ENCODE data around the gene AP3S2.
"Not testable (repeated sequence)": the region's sequence is repeated elsewhere in the genome, so short reads cannot be mapped to it uniquely, and the experiment has no call there.

AP3S2 gene

GRCh38 chr15:89799918-89800498, 93.8 kb downstream of the AP3S2 start:
- DNase-seq (ENCODE audit: low spot score) = no peak

- DNase-seq (ENCODE audit: low spot score) = no peak
Measured at GRCh38 chr15:89799011-89799911, 94.5 kb downstream of the AP3S2 start.

DNA sequence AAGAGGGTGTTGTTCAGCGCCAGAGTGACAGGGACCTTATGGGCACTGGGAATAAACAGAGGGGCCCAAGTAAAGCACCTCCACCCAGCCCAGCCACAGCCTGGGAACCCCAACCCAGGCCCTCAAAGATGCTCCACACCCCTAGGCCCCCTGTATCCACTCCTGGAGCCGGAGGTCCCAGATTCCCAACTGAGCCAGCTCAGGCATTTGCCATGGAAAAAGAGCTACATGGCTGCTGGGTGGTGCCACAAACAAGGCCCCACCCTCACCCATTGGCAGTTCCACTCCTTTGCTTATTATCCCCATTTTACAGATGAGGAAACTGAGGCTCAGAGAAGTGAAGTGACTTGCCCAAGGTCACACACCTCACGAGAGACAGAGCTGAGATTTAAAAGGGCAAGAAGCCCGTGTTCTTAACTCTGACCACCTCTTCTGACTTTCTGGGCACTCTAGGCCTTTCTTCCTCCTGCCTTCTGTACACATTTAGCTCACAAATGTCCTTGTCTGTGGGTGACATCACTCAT, 96.1 kb downstream of the AP3S2 start:
- DNase-seq (ENCODE audit: low spot score) = no peak

GRCh38 chr15:89795996-89796395, 97.8 kb downstream of the AP3S2 start:
- DNase-seq (ENCODE audit: low spot score) = no peak

GRCh38 chr15:89794627-89795241, 99.1 kb downstream of the AP3S2 start:
- no peak for DNase-seq (ENCODE audit: low spot score)

DNA sequence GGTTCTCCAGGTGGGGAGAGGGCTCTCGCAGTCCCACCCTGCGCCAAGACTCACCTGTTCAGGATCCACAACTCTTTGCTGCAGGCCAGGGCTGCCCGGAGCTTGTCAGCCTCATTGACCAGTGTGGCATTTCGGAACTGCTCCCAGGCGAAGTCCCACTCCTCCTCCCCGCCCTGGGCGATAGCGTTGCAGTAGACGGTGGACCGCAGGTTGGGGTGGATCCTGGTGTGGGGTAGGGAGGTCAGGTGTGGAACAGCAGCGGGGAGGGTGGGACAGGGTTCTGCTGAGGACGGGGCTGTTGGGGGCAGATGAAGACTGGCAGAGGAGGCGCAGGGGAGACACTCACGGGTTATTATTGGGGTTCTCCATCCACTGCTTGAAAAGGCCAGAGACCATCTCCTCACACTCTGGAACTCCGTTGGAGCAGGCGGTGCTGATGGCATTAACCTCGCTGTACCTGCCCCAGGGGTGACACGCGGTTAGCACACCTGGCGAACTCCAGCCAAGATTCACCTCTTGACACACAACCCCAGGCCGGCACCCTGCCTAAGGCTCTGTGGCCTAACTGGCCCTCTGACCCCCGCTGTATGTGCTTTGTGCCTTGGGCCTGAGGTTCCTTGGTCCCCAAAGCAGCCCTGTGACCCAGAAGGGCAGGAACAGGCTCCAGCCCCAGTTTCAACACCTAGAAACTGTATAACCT, 101.5 kb downstream of the AP3S2 start:
- no peak for DNase-seq (ENCODE audit: low spot score)

DNA sequence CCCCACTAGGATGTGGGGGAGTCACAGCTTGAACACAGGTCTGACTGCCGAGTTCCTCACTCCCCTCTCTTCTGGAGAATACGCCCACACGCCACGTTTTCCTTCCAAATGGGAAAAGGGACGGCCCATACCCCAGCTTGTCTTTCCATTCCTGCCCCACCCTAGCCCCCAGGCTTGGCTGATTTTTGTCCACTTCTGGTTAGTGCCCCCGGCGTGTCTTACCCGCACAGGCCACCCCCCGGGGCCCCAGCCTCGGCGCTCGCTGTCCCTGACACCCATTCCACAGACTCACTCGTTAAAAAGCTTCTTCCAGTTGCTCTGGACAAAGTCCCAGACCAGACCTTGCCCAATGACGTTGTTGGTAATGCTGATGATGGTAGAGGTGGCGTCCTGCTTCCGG, 103.1 kb downstream of the AP3S2 start:
- no peak for DNase-seq (ENCODE audit: low spot score)

GRCh38 chr15:89790206-89790605, 103.6 kb downstream of the AP3S2 start:
- no peak for DNase-seq (ENCODE audit: low spot score)

DNA sequence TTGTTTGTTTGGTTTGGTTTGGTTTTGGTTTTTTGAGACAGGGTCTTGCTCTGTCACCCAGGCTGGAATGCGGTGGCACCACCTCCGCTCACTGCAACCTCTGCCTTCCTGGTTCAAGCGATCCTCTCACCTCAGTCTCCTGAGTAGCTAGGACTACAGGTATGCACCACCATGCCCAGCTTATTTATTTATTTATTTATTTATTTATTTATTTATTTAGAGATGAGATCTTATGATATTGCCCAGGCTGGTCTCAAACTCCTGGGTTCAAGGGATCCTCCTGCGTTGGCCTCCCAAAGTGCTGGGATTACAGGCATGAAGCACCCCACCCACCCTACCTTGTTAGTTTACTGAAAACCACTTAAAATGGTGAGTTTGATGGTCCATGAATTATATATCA, 105.2 kb downstream of the AP3S2 start:
- not testable (repeated sequence) for DNase-seq (ENCODE audit: low spot score)

DNA sequence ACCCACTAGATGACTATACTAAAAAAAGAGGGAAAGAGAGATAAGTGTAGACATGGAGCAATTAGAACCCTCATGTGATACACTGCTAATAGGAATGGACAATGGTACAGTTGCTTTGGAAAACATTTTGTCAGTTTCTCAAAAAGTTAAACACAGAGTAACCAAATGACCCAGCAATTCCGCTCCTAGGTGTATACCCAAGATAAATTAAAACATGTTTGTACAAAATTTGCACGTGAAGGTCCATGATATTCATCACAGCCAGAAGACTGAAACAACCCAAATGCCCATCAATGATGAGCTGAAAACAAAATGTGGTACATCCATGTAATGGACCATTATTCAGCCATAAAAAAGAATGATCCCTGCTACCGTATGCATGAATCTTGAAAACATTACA, 105.8 kb downstream of the AP3S2 start:
- DNase-seq (ENCODE audit: low spot score) = no peak

DNA sequence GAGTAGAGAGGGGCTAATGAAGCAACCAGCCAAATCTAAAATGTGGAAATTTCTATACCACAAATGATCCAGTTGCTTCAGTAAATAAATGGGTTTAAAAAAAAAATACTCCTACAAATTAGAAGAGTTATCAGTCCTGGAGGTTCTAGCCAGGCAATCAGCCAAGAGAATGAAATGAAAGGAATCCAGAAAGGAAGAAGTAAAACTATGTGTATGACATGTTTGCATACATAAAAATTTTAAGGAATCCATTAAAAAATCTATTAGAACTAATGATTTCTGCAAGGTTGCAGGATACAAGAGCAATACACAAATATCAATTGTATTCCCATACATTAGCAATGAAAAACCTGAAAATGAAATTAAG, 108.0 kb downstream of the AP3S2 start:
- no peak for DNase-seq (ENCODE audit: low spot score)

DNA sequence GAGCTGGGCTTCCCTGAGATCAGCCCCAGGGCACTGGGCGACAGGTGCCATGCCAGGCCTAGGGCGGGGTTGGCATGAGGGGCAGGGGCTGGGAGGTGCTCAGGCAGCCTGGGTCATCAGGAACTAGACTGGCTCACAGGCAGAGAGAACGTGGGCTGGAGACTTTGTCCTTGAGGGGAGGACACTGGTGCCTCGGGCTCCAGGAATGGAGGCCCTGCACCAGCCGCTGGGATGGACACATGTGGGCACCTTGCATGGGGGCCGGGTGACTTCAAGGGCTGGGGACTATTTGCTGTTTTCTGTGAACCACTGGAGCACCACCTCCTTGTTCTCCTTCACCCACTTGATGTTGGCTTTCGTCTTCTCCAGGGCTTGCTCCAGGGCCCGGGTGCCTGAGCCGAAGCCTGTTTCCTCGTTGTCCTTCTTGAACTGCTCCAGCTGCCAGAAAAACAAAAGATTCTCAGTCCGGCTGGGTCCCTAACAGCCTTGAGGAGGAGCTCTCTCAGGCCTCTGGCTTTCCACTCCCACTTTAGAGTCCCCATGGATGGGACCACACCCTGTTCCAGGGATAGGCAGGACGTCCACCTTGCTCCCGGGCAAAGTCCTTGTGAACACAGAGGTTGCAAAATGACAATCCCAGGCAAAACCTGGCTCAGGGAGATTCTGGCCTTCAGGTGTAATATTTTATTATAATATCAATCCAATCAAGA, 108.6 kb downstream of the AP3S2 start:
- DNase-seq (ENCODE audit: low spot score) = peak; percentile 99

GRCh38 chr15:89784686-89784960, 109.2 kb downstream of the AP3S2 start:
- DNase-seq (ENCODE audit: low spot score) = no peak

GRCh38 chr15:89783861-89784685, 109.7 kb downstream of the AP3S2 start:
- DNase-seq (ENCODE audit: low spot score) = no peak

GRCh38 chr15:89783111-89783860, 110.5 kb downstream of the AP3S2 start:
- DNase-seq (ENCODE audit: low spot score) = no peak

DNA sequence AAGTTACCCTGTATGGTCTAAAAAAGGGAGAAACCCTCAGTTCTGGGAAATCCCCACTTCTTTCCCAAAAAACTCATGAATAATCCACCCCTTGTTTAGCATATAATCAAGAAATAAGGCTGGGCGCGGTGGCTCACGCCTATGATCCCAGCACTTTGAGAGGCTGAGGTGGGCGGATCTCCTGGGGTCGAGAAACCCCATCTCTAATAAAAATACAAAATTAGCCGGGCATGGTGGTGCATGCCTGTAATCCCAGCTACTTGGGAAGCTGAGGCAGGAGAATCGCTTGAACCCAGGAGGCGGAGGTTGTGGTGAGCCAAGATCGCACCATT, 111.2 kb downstream of the AP3S2 start:
- not testable (repeated sequence) for DNase-seq (ENCODE audit: low spot score)

GRCh38 chr15:89781891-89782618, 111.7 kb downstream of the AP3S2 start:
- no peak for DNase-seq (ENCODE audit: low spot score)

- no peak for DNase-seq (ENCODE audit: low spot score)
Measured at GRCh38 chr15:89781055-89781454, 112.7 kb downstream of the AP3S2 start.

GRCh38 chr15:89780601-89781000, 113.2 kb downstream of the AP3S2 start:
- DNase-seq (ENCODE audit: low spot score) = no peak

Data from HuH-7 (cell line).